ENCODE data around the gene C9orf50.

The C9orf50 gene

GRCh38 chr9:129631674-129632129, 10.8 kb upstream of the C9orf50 start:
- DNase-seq (ENCODE audit: low read depth in 2 of 2), result no peak

- no peak for DNase-seq (ENCODE audit: low read depth in 2 of 2)
Observed at GRCh38 chr9:129630967-129631673, 10.2 kb upstream of the C9orf50 start.

- DNase-seq (ENCODE audit: low read depth in 2 of 2), result no peak
Observed at GRCh38 chr9:129629251-129629820, 8.4 kb upstream of the C9orf50 start.

GRCh38 chr9:129628709-129629108, 7.8 kb upstream of the C9orf50 start:
- no peak for DNase-seq (ENCODE audit: low read depth in 2 of 2)

- DNase-seq (ENCODE audit: low read depth in 2 of 2), result no peak
Observed at GRCh38 chr9:129627556-129628440, 6.9 kb upstream of the C9orf50 start.

GRCh38 chr9:129626625-129627284, 5.9 kb upstream of the C9orf50 start:
- no peak for DNase-seq (ENCODE audit: low read depth in 2 of 2)

- DNase-seq (ENCODE audit: low read depth in 2 of 2), result peak; percentile 83
Observed at GRCh38 chr9:129626079-129626624, 5.3 kb upstream of the C9orf50 start, which contains the start of gene NTMT1. TSS of gene NTMT1 (plus strand) at chr9:129626163. CDS start at chr9:129632704, 6,541 bp downstream.

GRCh38 chr9:129624947-129625346, 4.0 kb upstream of the C9orf50 start:
- no peak for DNase-seq (ENCODE audit: low read depth in 2 of 2)

- peak; percentile 47 to 53 for DNase-seq (ENCODE audit: low read depth in 2 of 2)
Observed at GRCh38 chr9:129624168-129624759, 3.4 kb upstream of the C9orf50 start.

- DNase-seq (ENCODE audit: low read depth in 2 of 2), result no peak
Observed at GRCh38 chr9:129623331-129623730, 2.4 kb upstream of the C9orf50 start.

GRCh38 chr9:129619787-129620668, 873 bp downstream of the C9orf50 start:
- no peak for DNase-seq (ENCODE audit: low read depth in 2 of 2)

GRCh38 chr9:129617167-129617566, 3.7 kb downstream of the C9orf50 start:
- DNase-seq (ENCODE audit: low read depth in 2 of 2), result no peak

- DNase-seq (ENCODE audit: low read depth in 2 of 2), result no peak
Observed at GRCh38 chr9:129615407-129616285, 5.3 kb downstream of the C9orf50 start.

GRCh38 chr9:129614932-129615331, 6.0 kb downstream of the C9orf50 start:
- no peak for DNase-seq (ENCODE audit: low read depth in 2 of 2)

- no peak for DNase-seq (ENCODE audit: low read depth in 2 of 2)
Observed at GRCh38 chr9:129613520-129614175, 7.3 kb downstream of the C9orf50 start.

- no peak for DNase-seq (ENCODE audit: low read depth in 2 of 2)
Observed at GRCh38 chr9:129612815-129613519, 7.9 kb downstream of the C9orf50 start.

GRCh38 chr9:129612123-129612522, 8.8 kb downstream of the C9orf50 start:
- DNase-seq (ENCODE audit: low read depth in 2 of 2), result no peak

- DNase-seq (ENCODE audit: low read depth in 2 of 2), result no peak
Observed at GRCh38 chr9:129611307-129611800, 9.5 kb downstream of the C9orf50 start.

Data from activated CD8-positive, alpha-beta memory T cell treated with anti-CD3 and anti-CD28 coated beads for 4 hours (primary cell).